Body of pancreas (tissue), 4 donors: ENCODE measurements around the gene TFPI2. TPM values are rescaled to one million over a fixed set of nuclear protein-coding genes. Genes with fewer than 3 reads are reported as not detected.

ENCODE experiments used
- ATAC-seq: fragments of 150-250 bp; one replicate; pipeline ENCODE4 v1.9.1; 2016
- DNase-seq, 4 donors: peaks; one replicate each; pipeline ENCODE4 v3.0.0-alpha.2; 2019
- H3K27ac ChIP-seq, 4 donors: fragments of 200-600 bp; sonication (generic); 1 replicate in 3 of 4; 2 replicates in 1 of 4; pipeline versions ENCODE4 v1.5.1 to v1.6.1; 2016 to 2019; ENCODE audit warnings: mild to moderate bottlenecking in 1 of 4, mixed read lengths in 1 of 4, moderate library complexity in 1 of 4
- H3K27me3 ChIP-seq, 2 donors: fragments of 200-600 bp; sonication (generic); one replicate each; pipeline ENCODE4 v1.6.0; 2016; ENCODE audit warnings: mild to moderate bottlenecking in 1 of 2
- H3K36me3 ChIP-seq, 2 donors: fragments of 200-600 bp; sonication (generic); replicated peaks in 1 of 2; 2 replicates each; pipeline ENCODE4 v1.5.1; 2016; ENCODE audit warnings: low read depth in 2 of 2; ENCODE audit not compliant: insufficient read depth in 1 of 2
- H3K4me1 ChIP-seq: fragments of 200-600 bp; sonication (generic); one replicate; pipeline ENCODE4 v1.6.0; 2016
- H3K4me3 ChIP-seq, 2 donors: fragments of 200-600 bp; sonication (generic); 1 replicate in 1 of 2; 2 replicates in 1 of 2; pipeline ENCODE4 v1.5.1; 2016 to 2019
- H3K9me3 ChIP-seq, 3 donors: fragments of 200-600 bp; sonication (generic); 1 replicate in 2 of 3; 2 replicates in 1 of 3; pipeline ENCODE4 v1.5.1; 2016
- POLR2A ChIP-seq, 3 donors: fragments of 450-650 bp; IDR thresholded peaks; one replicate each; pipeline ENCODE4 v1.6.1; 2016; ENCODE audit warnings: antibody characterized with exemption in 3 of 3, mild to moderate bottlenecking in 2 of 3
- WGBS, 2 donors: methylation state at CpG; one replicate each; pipeline ENCODE4 v1.1.5; 2017; 5-methylcytosine and 5-hydroxymethylcytosine counted together
- intact Hi-C: fragments of 100-400 bp; cut with DNase I; formaldehyde crosslinking; loops from one replicate; pipeline ENCODE4 v1.15.1; 2023
- total RNA-seq, 2 donors: library from RNA; depleted of rRNA; stranded (reverse); fragments of >200 nt; gene quantifications; one replicate each; pipeline ENCODE4 v1.1.0, GENCODE V29; 2016
- TF ChIP-seq, protein P1 (sequence below), 7 experiments: fragments of 450-650 bp in 4 of 7; fragments of 200-600 bp in 3 of 7; sonication (generic) in 3 of 7; IDR thresholded peaks; one replicate each; pipeline ENCODE4 v1.5.1; 2016 to 2019; ENCODE audit warnings: antibody characterized with exemption in 7 of 7

Gene TFPI2
- total RNA-seq, 2 donors from 2014 or later, result 3.3 to 10.9 TPM

DNA sequence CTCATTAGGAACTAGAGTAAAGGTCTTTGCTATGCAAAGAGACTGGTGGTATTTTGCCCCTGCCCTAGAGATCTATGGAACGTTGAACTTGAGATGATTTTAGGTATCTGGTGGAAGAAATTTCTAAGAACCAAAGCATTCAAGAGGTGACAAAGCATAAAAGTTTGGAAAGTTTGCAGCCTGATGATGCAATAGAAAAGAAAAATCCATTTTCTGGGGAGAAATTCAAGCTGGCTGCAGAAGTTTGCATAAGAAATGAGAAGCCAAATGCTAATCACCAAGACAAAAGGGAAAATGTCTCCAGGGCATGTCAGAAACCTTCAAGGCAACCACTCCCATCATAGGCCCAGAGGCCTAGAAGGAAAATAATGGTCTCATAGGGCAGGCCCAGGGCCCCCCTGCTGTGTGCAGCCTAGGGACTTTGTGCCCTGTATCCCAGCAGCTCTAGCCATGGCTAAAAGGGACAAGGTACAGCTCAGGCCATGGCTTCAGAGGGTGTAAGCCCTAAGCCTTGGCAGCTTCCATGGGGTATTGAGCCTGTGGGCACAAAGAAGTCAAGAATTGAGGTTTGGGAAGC lies 16.5 kb downstream of the TFPI2 start:
- Histone ChIP-seq H3K4me3 (no peak overlapping the region), H3K4me1 (no peaks in the 10 kb centered on the region), H3K36me3 (no peaks in the 10 kb centered on the region), H3K27me3 (no peaks in the 10 kb centered on the region), H3K27ac (no peak overlapping the region), H3K9me3 (no peaks in the 10 kb centered on the region)
- intact Hi-C loops, result no loop called here
- 45 to 66% methylated on average over 1 of the region's 1 CpG for WGBS, 2 donors
- DNase-seq (no peak), ATAC-seq (no peak)
- no peak for TF ChIP-seq POLR2A (IDR thresholded peaks at IDR 0.05)
- TF ChIP-seq, protein P1, sequence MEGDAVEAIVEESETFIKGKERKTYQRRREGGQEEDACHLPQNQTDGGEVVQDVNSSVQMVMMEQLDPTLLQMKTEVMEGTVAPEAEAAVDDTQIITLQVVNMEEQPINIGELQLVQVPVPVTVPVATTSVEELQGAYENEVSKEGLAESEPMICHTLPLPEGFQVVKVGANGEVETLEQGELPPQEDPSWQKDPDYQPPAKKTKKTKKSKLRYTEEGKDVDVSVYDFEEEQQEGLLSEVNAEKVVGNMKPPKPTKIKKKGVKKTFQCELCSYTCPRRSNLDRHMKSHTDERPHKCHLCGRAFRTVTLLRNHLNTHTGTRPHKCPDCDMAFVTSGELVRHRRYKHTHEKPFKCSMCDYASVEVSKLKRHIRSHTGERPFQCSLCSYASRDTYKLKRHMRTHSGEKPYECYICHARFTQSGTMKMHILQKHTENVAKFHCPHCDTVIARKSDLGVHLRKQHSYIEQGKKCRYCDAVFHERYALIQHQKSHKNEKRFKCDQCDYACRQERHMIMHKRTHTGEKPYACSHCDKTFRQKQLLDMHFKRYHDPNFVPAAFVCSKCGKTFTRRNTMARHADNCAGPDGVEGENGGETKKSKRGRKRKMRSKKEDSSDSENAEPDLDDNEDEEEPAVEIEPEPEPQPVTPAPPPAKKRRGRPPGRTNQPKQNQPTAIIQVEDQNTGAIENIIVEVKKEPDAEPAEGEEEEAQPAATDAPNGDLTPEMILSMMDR (IDR thresholded peaks at IDR 0.05), result no peak

DNA sequence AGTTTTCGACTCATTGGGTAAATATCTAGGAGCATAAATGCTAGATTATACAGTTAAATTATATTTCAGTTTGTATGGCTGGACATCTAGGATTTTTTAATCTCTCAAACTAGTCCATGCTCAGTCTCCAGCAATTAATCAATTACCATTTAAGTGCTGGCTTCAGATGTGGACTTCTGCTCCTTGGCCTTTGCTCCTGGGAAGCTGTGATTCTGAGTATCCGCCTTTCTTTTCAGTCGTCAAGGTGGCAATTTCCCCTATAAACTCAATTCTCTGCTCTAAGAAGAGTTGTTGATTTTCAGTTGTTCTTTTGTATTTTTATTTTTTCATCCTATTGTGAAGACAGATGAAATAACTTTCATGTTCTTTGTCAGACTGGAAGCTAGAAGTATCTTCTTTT lies 23.7 kb downstream of the TFPI2 start:
- no peak for TF ChIP-seq POLR2A (IDR thresholded peaks at IDR 0.05)
- TF ChIP-seq, protein P1 (IDR thresholded peaks at IDR 0.05), result no peak
- Histone ChIP-seq H3K27ac (no peak overlapping the region), H3K4me3 (no peak overlapping the region), H3K9me3 (no peaks in the 10 kb centered on the region), H3K4me1 (no peaks in the 10 kb centered on the region), H3K36me3 (no peaks in the 10 kb centered on the region), H3K27me3 (no peaks in the 10 kb centered on the region)
- intact Hi-C loops, result no loop called here
- ATAC-seq (no peak), DNase-seq (no peak)
- WGBS, 2 donors, result 66 to 69% methylated on average over 3 of the region's 3 CpGs

DNA sequence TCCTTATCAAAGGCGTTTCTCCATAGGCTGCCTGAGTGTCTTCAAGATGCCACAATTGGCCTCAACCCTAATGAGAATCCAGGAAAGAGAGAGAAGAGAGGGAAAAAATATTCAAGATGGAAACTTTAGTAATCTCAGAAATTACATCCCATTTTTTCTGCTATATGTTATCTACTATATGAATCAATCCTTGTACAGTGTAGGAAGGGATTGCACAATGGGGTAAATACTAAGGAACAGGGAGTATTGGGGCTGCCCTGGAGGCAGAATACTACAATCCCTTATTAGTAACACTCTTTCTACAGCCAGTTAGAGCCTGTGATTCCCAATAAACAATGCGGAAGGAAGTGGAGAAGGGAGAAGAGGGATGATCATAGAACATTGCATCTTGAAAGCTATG lies 27.9 kb downstream of the TFPI2 start:
- no peaks in the 10 kb centered on the region for H3K36me3 ChIP-seq
- no peaks in the 10 kb centered on the region for H3K4me1 ChIP-seq
- H3K27me3 ChIP-seq, result no peaks in the 10 kb centered on the region
- WGBS, 2 donors, result 63 to 79% methylated on average over 2 of the region's 2 CpGs
- ATAC-seq, result no peak
- H3K27ac ChIP-seq, result no peak overlapping the region
- TF ChIP-seq, protein P1 (IDR thresholded peaks at IDR 0.05), result no peak
- no peak for TF ChIP-seq POLR2A (IDR thresholded peaks at IDR 0.05)
- intact Hi-C loops, result no loop called here
- DNase-seq, result no peak
- no peak overlapping the region for H3K4me3 ChIP-seq
- H3K9me3 ChIP-seq, result no peaks in the 10 kb centered on the region

DNA sequence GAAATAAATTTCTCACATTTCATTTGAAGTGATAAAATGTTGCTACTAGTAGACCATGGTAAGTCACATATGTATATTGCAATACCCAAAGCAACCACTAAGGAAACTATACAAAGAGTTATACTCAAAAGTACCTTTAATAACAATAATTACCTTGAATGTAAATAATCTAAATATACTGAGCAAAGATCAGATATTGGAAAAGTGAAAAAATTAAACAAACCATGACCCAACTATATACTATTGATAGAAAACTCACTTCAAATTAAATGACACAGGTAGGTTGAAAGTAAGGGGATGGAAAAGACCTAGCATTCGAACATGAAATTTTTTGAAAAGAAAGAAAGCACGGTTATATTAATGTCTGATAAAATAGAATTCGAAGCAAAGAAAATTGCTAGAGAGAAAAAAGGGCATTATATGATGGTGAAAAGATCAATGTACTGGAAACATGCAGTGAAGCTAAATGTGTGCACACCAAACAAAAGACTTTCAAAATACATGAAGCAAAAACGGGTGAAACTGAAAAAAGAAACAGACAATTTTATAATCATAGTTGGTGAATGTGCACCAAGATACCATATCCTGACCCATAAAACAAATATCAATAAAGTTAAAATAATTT lies 29.1 kb downstream of the TFPI2 start:
- no peaks in the 10 kb centered on the region for H3K36me3 ChIP-seq
- 59 to 65% methylated on average over 4 of the region's 4 CpGs for WGBS, 2 donors
- intact Hi-C loops, result no loop called here
- DNase-seq (no peak), ATAC-seq (no peak)
- H3K27me3 ChIP-seq, result no peaks in the 10 kb centered on the region
- no peak overlapping the region for H3K27ac ChIP-seq
- TF ChIP-seq POLR2A (IDR thresholded peaks at IDR 0.05), result no peak
- TF ChIP-seq, protein P1 (IDR thresholded peaks at IDR 0.05), result no peak
- no peak overlapping the region for H3K4me3 ChIP-seq
- H3K9me3 ChIP-seq, result no peaks in the 10 kb centered on the region
- no peaks in the 10 kb centered on the region for H3K4me1 ChIP-seq

DNA sequence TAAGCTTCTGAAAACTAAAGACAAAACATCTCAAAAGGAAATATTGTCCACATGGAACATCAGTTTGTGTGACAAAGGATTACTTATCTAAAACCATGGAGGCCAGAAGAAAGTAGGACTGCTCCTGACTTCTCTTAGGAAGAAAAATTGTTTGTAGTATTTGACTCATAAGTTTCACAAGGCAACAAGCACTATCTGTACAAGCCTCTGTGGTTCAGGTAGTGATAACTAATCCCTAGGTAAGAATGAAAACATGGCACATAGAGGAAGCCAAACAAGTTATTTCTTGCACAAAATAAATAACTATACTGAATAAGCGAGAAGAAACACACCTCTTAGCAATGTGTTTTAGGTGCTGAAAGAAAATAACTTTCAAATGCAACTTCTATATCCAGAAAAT lies 30.3 kb downstream of the TFPI2 start:
- Histone ChIP-seq H3K27me3 (no peaks in the 10 kb centered on the region), H3K4me1 (no peaks in the 10 kb centered on the region), H3K9me3 (no peaks in the 10 kb centered on the region), H3K36me3 (no peaks in the 10 kb centered on the region), H3K27ac (no peak overlapping the region), H3K4me3 (no peak overlapping the region)
- ATAC-seq (no peak), DNase-seq (no peak)
- intact Hi-C loops, result no loop called here
- 72 to 84% methylated on average over 1 of the region's 1 CpG for WGBS, 2 donors
- TF ChIP-seq, protein P1 (IDR thresholded peaks at IDR 0.05), result no peak
- TF ChIP-seq POLR2A (IDR thresholded peaks at IDR 0.05), result no peak
